Activated naive CD4-positive, alpha-beta T cell treated with anti-CD3 and anti-CD28 coated beads, Interleukin-2, amount 50 U/mL, for 16 hours (primary cell): Measurements from ENCODE around the gene TMEM235.
A peak's percentile ranks its signal among the peaks of the same experiment; 100 is the strongest.

Source experiments
- DNase-seq: peaks from one replicate; pipeline ENCODE4 v3.0.0-alpha.2; 2020

The TMEM235 gene

GRCh38 chr17:78273813-78274212 lies 42.4 kb downstream of the TMEM235 start:
- DNase-seq, result no peak

DNA sequence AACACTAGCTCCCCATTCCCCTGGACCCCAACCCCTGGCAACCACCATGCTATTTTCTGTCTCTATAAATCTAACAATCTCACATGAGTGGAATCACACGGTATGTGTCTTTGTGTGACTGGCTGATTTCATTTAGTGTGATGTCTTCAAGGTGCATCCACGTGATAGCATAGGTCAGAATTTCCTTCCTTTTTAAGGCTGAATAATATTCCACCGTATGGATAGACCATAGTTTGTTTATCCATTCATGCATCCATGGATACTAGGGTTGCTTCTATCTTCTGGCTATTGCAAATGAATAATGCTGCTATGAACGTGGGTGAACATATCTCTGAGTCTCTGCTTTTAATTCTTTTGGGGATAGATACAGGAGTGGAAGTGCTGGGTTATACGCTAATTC lies 43.9 kb downstream of the TMEM235 start:
- no peak for DNase-seq

DNA sequence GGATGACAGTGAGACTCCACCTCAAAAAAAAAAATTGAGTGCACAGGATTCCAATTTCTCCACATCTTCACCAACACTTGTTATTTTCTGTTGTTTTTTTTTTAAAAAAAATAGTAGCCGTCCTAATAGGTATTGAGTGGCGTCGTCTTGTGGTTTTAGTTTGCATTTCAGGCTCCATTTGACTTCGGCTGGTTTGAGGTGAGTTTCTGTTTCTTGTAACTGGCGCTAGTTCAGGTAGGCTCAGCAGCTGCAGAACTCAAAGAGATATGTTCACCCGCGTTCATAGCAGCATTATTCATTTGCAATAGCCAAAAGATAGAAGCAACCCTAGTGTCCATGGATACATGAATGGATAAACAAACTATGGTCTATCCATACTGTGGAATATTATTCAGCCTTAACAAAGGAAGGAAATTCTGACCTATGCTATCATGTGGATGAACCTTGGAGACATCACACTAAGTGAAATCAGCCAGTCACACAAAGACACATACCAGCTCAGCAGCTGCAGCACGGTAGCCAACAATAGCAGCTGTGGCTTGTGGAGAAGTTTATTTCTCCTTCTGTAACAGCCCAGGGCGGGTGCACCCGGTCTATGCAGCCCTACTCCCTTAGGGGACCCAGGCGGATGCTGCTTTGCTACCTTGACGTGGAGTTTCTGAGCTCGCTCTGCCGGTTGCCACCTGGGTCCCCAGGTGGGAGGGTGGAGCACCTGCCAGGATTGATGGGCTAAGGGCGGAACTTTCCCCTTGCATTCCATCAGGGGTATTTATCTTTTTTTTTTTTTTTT lies 44.9 kb downstream of the TMEM235 start:
- DNase-seq, result no peak

- no peak for DNase-seq
These were observed 46.8 kb downstream of the TMEM235 start for GRCh38 chr17:78278139-78278741.

DNA sequence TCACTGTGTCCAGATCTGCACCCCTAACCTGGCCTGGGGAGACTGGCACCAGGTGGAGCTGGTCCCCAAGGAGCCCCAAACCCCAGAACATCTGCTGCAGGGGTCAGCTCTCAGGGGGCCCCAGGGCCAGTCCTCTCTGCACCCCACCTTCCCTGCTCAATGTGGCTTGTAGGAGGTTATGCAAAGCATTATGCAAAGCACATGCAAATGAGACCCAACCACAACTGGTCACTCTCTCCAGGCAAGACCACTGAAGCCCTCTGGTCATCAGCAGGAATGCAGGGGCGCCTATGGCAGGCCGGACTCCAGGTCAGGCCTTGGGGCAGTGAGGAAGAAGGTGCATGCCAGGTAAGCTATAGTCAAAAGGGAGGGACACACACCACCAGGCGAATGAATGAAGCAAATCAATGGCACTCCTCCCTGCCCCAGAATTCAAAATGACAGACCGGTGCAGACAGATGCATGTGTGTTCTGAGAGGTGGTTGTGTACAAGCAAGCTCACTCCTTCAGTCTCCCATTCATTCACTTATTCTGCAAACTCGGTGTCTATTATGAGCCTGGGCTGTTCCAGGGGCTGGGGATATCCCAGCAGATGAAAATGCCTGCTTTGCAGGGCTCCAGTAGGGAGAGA lies 48.0 kb downstream of the TMEM235 start:
- DNase-seq, result no peak

DNA sequence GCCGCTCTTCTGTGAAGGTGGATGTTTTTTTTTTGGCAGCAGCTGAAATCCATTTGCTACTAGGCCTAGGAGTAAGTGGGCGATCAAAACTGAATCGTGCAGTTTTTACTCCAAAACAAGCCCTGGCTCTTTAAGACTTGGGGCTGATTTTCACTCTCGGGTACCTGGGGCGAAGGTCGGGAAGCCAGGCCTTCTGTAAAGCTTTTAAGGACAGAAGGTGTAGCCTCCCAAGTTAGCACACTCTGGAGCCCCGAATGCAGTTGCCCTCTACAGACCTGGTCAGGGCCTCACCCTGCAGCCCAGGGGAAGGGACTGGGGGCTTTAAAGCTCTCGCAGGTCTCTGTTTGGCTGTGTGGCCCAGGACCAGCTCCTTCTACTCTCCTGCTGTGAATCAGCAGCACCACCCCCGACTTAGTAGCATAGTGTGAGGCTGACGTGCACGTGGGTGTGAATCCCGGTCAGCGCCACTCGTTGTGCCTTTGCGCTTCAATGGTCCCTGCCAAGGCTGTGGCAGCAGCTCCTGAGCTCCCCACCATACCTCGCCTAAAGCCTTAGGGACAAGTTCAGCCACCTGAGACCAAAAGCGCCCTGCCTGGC lies 49.9 kb downstream of the TMEM235 start:
- no peak for DNase-seq

DNA sequence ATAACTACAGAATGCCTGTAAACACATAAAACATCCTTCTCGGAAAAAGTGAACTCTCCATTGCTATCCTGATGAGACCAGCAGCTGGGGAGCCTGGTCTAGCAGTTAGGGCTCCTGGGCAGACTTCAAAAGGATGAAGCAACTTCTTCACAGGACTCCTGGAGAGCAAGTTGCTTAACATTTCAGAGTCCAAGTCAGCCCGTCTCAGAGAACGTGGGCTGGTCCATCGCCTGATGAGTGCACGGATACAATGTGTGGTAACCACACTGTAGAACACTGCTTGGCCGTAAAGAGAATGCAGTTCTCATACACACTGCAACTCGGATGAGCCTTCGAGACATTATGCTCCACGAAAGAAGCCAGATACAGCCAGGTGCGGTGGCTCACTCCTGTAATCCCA lies 52.7 kb downstream of the TMEM235 start:
- DNase-seq, result no peak

DNA sequence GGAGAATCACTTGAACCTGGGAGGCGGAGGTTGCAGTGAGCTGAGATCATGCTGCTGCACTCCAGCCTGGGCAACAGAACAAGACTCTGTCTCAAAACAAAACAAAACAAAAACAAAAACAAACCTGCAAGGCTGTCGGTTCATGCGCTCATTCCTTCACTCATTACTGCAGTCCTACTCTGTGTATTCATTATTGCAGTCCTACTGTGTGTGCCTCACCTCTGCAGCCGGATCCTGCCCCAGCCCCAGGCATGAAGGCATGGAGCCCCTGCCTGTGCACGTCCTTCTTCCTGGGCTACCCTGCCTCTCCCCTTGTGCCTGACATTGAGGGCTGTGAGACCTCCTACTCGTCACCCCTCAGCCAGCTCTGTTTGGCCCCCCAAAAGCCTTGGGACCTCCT lies 57.6 kb downstream of the TMEM235 start:
- DNase-seq, result no peak

GRCh38 chr17:78289802-78290363 lies 58.5 kb downstream of the TMEM235 start:
- DNase-seq, result peak; percentile 73
